GM12864 (cell line): Measurements from ENCODE around the gene ADH6.

ENCODE experiments used
- DNase-seq: peaks from one replicate; pipeline ENCODE4 v3.0.0-alpha.2; 2011; ENCODE audit warnings: low read depth
- H3K4me3 ChIP-seq: 2 replicates; pipeline ENCODE4 v1.5.1; 2011; ENCODE audit warnings: mild to moderate bottlenecking, low read depth, low read length, control low read depth
- CTCF ChIP-seq: IDR thresholded peaks from 2 replicates; pipeline ENCODE4 v1.5.1; 2011; ENCODE audit warnings: low read depth, mild to moderate bottlenecking, moderate library complexity, low read length, control low read depth, inconsistent platforms; ENCODE audit errors: missing control alignments

Gene ADH6

GRCh38 chr4:99221980-99222379 is 2.9 kb upstream of the ADH6 start:
- TF ChIP-seq CTCF, result no peak
- H3K4me3 ChIP-seq, result no peak overlapping the region
- DNase-seq, result no peak

- H3K4me3 ChIP-seq, result no peak overlapping the region
- no peak for TF ChIP-seq CTCF
- DNase-seq, result no peak
Observed at GRCh38 chr4:99219479-99219878, 433 bp upstream of the ADH6 start.

GRCh38 chr4:99215521-99215920 is 3.5 kb downstream of the ADH6 start:
- no peak overlapping the region for H3K4me3 ChIP-seq
- no peak for DNase-seq
- no peak for TF ChIP-seq CTCF

GRCh38 chr4:99210789-99211188 is 8.3 kb downstream of the ADH6 start:
- TF ChIP-seq CTCF, result no peak

GRCh38 chr4:99209671-99210070 is 9.4 kb downstream of the ADH6 start:
- DNase-seq, result no peak
- no peak for TF ChIP-seq CTCF
- no peak overlapping the region for H3K4me3 ChIP-seq

More at GRCh38 chr4:99210789-99211188, 8.3 kb downstream of the ADH6 start:
- H3K4me3 ChIP-seq, result no peak overlapping the region
- no peak for DNase-seq

- TF ChIP-seq CTCF, result no peak
- no peak overlapping the region for H3K4me3 ChIP-seq
- no peak for DNase-seq
Observed at GRCh38 chr4:99208719-99209075, 10.3 kb downstream of the ADH6 start.

- no peak for DNase-seq
- TF ChIP-seq CTCF, result no peak
- H3K4me3 ChIP-seq, result no peak overlapping the region
Observed at GRCh38 chr4:99207911-99208718, 10.9 kb downstream of the ADH6 start.
